ENCODE measurements around the gene RNF123.

RNF123 gene

DNA sequence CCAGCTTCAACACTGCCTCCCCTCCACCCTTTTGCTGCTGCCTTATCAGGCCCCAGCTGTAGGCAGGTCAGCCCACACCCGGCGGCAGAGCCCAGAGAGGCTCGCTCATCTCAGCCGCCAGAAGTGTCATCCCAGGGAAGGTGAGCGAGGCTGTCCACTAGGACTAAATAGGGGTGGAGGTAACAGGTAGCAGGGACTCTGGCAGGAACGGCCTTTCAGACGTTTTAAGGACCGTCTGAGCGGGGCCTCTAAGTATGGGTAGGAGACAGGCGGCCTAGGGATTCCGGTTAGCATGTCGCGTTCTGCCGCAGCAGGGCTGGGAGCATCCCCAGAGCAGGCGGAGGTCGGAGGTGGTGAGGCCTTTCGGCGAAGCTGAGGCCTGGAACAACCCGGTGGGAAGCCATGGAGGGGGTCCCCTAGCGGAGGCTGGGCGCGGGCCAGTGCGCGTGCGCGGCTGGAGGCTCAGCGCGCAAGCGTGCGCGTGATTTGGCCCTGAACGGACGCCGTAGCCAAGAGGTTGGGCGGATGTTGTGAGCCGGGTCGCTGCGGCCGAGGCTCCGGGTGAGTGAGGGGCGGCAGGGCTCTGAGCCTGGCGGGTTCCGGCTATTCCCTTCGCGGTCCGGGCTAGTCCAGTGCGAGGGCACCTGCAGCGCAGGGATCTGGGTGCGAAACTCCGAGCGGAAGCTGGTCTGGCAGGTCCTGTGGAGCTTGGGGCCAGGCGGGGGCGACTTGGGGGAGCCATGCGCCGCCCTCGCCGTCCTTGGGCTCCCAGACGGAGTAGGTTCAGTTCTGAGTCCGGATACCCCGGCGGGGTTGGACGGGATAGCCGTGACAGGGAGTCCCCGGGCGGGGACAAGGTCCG, at the start of gene RNF123, which contains the start of gene MST1:
Gene RNF123 (plus strand): TSS at position 512 of the 862 bp plus-strand sequence. CDS start 1,609 bp downstream, outside the sequence.
Gene MST1 (minus strand): TSS at position 429 of the 862 bp plus-strand sequence. CDS start 783 bp downstream, outside the sequence.
- DNase-seq (ENCODE audit: low read depth, low spot score) = peak; percentile 84

DNA sequence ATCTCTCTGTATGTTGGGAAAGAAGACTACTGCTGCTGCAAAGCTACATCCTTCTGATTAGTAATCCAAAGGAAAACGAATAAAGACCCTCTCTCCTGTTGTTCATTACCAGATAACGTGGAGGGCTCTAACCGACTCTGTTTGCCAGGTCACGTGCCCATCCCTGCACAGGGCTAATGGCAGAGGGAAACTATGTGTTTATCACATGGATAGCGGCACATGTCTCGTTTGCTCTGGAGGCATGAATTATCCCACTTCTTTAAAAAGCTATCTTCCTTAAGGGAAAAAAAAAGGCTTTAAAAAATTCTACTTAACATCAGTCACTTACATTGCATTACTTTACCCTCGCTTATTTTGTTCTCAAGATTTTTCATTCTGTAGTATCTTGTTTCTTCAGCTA, 48.1 kb upstream of the RNF123 start:
- no peak for DNase-seq (ENCODE audit: low read depth, low spot score)

DNA sequence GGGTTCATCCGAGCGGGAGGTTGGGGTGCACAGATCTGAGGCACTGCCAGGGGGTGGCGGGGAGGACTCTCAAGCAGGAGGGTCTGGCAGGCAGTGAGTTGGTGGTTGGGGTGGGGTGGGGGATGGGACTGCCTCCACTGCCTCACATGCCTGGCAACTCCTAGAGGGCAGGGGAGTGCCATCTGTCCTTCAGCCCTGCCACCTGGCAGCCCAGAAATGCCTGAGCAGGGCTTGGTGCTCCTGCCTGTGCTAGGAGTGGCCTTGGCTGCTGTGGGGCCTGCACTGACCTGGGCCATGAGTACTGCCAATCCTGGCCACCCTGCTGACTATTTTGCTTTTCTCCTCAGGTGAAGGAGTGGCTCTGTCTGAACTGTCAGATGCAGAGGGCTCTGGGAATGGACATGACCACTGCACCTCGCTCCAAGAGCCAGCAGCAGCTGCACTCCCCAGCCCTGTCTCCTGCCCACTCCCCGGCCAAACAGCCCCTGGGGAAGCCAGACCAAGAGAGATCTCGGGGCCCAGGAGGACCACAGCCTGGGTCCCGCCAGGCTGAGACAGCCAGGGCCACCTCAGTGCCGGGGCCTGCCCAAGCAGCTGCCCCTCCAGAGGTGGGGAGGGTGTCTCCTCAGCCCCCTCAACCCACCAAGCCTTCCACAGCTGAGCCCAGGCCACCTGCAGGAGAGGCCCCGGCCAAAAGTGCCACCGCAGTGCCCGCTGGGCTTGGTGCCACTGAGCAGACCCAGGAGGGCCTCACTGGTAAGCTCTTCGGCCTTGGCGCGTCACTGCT, 47.2 kb upstream of the RNF123 start:
- no peak for DNase-seq (ENCODE audit: low read depth, low spot score)

DNA sequence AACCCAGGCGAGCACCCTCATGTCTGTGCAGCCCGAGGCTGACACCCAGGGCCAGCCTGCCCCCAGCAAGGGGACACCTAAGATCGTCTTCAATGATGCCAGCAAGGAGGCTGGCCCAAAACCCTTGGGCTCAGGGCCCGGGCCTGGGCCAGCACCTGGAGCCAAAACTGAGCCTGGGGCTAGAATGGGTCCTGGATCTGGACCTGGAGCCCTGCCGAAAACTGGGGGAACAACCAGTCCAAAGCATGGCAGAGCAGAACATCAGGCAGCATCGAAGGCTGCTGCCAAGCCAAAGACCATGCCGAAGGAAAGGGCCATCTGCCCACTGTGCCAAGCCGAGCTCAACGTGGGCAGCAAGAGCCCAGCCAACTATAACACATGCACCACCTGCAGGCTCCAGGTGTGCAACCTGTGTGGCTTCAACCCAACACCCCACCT, 46.6 kb upstream of the RNF123 start:
- no peak for DNase-seq (ENCODE audit: low read depth, low spot score)

DNA sequence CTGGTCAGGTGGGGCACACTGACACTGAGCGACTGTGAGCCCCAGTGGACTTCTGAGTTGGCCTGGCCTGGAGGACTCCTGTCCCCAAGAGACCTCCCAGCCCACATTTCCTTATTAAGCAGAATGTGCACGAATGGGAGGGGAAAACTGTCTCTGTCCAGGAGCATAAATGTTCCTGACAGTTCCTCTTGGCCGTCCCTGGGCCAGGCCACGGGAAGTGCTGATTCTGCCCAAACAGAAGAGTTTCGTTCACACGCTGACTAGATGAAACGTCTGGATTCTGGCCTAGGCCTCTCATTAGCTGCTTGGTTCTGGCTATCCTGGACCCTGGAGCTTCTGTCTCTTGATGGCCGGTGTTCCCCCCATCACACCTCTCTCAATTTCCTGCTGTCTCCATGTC, 44.7 kb upstream of the RNF123 start:
- no peak for DNase-seq (ENCODE audit: low read depth, low spot score)

DNA sequence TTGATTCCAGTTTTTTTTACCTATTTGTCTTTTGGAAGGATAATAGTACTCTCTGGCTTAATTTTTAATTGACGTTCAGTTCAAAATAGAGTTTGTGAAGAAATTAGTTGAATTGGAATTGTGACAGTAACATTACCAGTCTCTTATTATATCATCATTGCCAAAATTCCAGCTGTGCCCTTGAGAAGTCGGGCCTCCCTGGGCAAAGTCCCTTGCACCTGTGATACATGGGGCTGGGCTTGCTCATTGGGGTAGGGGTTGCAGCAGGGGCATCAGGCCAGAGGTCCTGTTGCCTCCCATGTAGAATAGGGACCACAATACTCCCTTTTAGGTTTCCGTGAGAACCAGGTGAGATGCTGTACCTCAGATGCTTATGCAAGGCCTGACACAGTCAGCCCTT, 43.1 kb upstream of the RNF123 start:
- DNase-seq (ENCODE audit: low read depth, low spot score) = no peak

DNA sequence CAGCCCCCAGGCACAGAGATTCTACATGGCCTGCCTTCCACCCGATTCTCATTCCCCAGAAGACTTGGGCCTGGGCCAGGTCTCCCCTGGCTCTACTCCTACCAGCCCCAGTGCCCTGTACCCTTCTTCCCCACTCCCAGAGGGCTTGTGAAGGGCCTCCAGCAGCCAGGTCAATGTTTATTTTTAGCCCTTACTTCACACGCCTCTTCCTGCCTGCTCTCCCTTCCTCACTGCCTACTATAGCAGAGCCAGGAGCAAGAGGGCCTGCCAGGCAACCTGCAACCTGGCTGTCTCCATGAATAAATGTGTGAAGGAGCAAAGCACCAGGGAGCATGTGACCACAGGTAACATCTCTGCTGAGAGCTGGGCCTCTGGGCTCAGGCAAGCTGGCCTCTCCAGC, 41.6 kb upstream of the RNF123 start:
- no peak for DNase-seq (ENCODE audit: low read depth, low spot score)

DNA sequence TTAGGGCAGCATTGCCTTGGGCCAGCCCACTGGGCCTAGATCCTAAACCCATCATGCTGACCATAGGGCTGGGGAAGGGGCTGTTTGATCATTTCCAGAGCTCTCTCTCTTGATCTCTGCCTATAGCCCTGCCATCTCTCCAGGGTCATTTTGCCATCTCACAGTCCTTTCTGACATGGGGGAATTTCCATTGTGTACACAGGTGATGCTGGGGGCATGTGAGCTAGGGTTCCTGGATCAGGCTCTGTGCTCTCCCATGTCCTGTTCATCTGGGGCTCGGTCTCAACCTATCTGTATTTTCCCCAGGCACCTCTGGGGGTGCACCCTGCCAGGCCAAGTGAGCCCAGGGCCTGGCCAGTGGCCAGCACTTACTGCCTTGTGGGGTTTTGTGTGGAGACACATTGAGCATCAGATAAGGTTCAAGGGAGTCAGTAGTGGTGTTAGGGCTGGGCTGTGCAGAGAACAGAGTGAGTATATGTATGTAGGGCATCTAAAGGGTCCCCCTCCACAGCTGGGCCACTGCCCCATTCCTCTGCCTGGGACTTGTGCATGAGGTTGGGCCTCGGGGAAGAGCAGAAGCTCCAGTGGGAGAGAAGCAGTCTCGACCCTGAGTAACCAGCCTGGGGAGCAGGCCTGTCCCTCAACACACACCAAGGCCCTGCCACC, 40.9 kb upstream of the RNF123 start:
- no peak for DNase-seq (ENCODE audit: low read depth, low spot score)

DNA sequence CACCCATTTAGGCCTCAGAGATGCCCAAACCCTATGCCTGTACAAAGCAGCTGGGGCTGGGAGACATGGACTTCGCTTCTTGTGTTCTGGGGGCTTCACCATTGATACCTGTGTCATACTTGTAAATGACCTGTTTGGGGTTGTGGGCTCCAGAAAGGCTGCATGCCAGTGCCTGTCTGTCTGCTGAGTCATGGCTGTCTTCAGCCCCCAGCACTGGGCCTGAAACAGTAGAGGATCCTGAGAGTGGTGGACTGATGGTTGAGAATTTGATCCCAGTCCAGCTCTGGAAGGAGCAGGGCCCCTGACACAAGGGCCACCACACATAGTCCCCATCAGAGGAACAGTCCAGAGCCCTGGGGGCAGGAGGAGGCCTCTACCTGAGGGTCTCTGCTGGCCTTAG, 39.8 kb upstream of the RNF123 start:
- no peak for DNase-seq (ENCODE audit: low read depth, low spot score)

DNA sequence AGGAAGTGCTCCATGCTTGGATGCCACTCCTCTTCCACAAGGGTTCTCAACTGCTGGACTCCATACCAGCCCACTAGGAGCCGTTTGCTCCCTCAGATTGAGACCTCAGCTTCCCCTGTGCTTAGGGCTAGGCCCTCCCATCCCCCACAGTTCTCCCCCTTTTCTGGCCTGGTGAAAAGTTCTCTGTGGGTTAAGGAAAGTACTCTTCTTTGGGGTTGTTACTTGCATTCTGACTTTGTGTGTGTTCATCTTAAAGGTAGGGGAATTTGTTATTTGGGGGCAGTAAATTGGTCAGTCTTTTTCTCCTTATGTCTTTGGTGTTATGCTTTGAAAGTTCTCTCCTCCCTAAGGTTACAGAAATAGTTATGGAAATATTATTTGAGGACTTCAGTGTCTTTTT, 39.2 kb upstream of the RNF123 start:
- no peak for DNase-seq (ENCODE audit: low read depth, low spot score)

DNA sequence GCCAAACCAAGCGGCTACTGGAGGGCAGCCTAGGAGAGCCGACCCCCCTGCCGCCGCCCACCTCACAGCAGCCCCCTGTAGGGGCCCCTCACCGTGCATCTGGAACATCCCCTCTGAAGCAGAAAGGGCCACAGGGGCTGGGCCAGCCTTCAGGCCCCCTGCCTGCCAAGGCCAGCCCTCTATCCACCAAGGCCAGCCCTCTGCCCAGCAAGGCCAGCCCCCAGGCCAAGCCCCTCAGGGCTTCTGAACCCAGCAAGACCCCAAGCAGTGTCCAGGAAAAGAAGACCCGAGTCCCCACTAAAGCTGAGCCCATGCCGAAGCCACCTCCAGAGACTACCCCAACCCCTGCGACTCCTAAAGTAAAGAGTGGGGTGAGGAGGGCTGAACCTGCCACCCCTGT, 38.7 kb upstream of the RNF123 start:
- no peak for DNase-seq (ENCODE audit: low read depth, low spot score)

DNA sequence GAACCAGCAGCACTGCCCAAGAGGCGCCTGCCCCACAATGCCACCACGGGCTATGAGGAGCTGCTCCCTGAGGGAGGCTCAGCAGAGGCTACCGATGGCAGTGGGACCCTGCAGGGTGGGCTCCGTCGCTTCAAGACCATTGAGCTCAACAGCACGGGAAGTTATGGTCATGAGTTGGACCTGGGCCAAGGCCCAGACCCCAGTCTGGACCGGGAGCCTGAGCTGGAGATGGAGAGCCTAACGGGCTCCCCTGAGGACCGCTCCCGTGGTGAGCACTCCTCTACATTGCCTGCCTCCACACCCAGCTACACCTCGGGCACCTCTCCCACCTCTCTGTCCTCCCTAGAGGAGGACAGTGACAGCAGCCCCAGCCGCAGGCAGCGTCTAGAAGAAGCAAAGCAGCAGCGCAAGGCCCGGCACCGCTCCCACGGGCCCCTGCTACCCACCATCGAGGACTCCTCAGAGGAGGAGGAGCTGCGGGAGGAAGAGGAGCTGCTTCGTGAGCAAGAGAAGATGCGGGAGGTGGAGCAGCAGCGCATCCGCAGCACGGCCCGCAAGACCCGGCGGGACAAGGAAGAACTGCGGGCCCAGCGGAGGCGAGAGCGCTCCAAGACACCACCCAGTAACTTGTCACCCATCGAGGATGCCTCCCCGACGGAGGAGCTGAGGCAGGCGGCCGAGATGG, 37.0 kb upstream of the RNF123 start:
- no peak for DNase-seq (ENCODE audit: low read depth, low spot score)

DNA sequence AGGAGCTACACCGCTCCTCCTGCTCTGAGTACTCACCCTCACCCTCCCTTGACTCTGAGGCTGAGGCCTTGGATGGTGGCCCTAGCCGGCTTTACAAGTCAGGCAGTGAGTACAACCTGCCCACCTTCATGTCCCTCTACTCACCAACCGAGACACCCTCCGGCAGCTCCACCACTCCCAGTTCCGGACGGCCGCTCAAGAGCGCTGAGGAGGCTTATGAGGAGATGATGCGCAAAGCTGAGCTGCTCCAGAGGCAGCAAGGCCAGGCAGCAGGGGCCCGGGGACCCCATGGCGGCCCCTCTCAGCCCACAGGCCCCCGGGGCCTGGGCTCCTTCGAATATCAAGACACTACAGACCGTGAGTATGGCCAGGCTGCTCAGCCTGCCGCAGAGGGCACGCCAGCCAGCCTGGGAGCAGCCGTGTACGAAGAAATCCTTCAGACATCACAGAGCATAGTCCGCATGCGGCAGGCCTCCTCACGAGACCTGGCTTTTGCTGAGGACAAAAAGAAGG, 36.4 kb upstream of the RNF123 start:
- DNase-seq (ENCODE audit: low read depth, low spot score) = no peak

DNA sequence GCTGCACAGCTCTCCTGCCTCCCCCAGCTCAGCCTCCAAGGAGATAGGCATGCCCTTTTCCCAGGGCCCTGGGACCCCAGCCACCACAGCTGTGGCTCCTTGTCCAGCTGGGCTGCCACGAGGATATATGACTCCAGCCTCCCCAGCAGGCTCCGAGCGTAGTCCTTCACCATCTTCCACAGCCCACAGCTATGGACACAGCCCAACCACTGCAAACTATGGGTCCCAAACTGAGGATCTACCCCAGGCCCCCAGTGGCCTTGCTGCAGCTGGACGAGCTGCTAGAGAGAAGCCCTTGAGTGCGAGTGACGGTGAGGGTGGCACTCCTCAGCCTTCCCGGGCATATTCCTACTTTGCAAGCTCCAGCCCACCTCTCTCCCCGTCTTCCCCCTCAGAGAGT, 35.7 kb upstream of the RNF123 start:
- DNase-seq (ENCODE audit: low read depth, low spot score) = no peak

DNA sequence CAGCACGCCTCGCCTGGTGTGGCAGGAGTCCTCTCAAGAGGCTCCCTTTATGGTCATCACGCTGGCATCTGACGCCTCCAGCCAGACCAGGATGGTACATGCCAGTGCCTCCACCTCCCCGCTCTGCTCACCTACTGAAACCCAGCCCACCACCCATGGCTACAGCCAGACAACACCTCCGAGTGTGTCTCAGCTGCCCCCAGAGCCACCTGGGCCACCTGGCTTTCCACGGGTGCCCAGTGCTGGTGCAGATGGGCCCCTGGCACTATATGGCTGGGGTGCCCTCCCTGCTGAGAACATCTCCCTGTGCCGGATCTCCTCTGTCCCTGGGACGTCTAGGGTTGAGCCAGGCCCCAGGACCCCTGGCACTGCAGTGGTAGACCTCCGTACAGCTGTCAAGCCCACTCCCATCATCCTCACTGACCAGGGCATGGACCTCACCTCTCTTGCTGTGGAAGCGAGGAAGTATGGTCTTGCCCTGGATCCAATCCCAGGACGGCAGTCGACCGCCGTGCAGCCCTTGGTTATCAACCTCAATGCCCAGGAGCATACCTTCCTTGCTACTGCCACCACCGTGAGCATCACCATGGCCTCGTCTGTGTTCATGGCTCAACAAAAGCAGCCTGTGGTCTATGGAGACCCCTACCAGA, 35.1 kb upstream of the RNF123 start:
- DNase-seq (ENCODE audit: low read depth, low spot score) = no peak

DNA sequence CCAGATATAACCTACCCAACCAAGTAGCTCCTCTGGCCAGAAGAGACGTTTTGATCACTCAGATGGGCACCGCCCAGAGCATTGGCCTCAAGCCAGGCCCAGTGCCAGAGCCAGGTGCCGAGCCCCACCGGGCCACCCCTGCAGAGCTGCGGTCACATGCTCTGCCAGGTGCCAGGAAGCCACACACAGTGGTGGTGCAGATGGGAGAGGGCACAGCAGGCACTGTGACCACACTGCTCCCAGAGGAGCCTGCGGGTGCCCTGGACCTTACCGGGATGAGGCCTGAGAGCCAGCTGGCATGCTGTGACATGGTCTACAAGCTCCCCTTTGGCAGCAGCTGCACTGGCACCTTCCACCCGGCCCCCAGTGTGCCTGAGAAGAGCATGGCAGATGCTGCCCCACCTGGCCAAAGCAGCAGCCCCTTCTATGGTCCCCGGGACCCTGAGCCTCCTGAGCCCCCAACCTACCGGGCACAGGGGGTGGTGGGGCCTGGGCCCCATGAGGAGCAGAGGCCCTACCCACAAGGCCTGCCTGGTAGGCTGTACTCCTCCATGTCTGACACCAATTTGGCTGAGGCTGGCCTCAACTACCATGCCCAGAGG, 34.3 kb upstream of the RNF123 start:
- DNase-seq (ENCODE audit: low read depth, low spot score) = no peak

DNA sequence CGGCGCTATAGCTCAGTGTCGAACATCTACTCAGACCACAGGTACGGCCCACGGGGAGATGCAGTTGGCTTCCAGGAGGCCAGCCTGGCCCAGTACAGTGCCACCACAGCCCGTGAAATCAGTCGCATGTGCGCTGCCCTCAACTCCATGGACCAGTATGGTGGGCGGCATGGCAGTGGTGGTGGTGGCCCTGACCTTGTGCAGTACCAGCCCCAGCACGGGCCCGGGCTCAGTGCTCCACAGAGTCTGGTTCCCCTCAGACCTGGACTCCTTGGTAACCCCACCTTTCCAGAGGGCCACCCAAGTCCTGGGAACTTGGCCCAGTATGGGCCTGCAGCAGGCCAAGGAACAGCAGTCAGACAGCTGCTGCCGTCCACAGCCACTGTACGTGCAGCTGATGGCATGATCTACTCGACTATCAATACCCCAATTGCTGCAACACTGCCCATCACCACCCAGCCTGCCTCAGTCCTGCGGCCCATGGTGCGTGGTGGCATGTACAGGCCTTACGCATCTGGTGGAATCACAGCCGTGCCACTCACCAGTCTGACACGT, 33.5 kb upstream of the RNF123 start:
- DNase-seq (ENCODE audit: low read depth, low spot score) = no peak

DNA sequence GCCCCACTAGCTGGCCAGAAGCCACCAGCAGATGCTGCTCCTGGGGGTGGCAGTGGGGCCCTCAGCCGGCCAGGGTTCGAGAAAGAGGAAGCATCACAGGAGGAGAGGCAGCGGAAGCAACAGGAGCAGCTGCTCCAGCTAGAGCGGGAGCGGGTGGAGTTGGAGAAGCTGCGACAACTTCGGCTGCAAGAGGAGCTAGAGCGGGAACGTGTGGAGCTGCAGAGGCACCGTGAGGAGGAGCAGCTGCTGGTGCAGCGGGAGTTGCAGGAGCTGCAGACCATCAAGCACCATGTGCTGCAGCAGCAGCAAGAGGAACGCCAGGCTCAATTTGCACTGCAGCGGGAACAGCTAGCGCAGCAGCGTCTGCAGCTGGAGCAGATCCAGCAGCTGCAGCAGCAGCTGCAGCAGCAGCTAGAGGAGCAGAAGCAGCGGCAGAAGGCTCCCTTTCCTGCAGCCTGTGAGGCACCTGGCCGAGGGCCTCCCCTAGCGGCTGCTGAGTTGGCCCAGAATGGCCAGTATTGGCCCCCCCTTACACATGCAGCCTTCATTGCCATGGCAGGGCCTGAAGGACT, 32.7 kb upstream of the RNF123 start:
- DNase-seq (ENCODE audit: low read depth, low spot score) = no peak

DNA sequence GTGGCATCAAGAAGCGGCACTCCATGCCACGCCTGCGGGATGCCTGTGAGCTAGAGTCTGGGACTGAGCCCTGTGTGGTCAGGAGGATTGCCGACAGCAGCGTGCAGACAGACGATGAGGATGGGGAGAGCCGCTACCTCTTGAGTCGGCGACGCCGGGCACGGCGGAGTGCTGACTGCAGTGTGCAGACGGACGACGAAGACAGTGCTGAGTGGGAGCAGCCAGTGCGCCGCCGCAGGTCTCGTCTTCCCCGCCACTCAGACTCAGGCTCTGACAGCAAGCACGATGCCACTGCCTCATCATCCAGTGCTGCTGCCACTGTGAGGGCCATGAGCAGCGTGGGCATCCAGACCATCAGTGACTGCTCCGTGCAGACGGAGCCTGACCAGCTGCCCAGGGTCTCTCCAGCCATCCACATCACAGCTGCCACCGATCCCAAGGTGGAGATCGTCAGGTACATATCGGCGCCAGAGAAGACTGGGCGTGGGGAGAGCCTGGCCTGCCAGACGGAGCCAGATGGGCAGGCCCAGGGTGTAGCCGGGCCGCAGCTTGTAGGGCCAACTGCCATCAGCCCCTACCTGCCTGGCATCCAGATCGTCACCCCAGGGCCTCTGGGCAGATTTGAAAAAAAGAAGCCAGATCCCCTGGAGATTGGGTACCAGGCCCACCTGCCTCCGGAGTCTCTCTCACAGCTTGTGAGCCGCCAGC, 32.0 kb upstream of the RNF123 start:
- DNase-seq (ENCODE audit: low read depth, low spot score) = no peak
